ENCODE data around the gene RPS19BP1.
A peak's percentile ranks its signal among the peaks of the same experiment; 100 is the strongest.
"Not testable (repeated sequence)": the region's sequence is repeated elsewhere in the genome, so short reads cannot be mapped to it uniquely, and the experiment has no call there.

Gene RPS19BP1

DNA sequence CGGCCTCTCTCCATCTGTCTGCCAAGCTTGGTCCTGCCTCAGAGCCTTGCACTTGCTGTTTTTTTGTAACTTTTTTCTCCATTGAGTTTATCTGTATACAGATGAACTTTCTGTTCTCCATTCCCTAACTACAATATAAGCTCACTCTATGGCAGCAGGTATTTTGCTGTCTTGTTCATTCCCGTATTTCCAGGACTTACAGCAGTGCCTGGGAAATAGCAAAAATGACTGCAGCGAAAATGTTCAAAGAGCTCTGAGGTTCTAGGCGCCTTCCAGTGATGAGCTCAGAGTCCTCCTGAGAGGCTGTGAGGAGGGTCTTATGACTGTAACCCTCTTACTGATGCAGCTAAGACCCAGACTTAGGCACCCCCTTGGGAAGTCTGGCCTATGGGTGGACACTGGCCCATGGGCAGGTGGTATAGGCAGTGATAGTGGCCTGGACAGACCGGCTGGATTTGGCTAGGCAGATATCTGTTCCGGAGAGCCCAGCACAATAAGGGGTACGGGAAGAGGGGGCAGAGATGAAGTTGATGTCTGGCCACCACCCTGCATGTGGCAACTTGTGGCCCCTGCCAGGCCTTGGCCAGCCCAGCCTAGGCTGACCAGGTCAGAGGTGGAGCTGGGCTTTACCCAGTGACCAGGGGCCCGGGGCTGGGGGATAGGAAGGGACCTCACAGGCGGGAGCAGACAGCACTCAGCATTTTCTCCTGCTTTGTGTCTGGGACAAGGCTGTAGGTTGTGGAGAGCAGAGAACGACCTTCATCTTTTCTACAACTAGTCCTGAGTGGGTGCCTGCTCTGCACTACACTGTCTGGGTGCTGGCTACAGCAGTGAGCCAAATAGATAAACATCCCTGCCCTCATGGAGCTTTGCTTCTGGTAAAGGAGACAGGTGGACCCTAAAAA lies 7.5 kb downstream of the RPS19BP1 start:
- DNase-seq (ENCODE audit: low read depth): no peak

DNA sequence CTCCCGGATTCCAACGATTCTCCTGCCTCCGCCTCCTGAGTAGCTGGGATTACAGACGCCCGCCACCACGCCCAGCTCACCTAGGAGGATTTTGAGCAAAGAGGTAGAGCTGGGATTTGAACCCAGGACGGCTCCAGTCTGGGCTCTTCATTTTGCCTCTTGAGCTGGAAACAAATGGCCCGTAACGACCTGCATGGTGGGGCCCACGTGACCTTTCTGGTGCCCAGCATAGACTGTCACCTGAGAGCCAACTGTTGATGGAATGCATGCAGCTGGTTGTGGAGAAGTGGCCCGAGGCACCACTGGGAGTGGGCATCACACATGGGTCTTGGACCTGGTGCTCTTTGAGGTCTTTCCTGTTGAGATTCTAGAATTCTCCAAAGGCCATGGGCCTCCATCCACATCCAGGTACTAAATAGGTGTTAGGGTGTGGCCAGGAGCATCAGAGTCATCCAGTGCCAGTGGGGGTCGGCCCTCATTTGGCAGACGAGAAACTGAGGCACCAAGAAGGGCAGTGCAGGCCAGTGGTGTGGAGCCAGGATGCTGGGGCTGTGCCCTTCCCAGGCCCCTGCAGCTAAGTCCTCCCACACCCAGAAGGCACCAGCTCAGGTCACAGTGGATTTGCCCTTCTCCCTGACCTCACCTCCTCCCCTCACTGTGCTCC lies 8.3 kb downstream of the RPS19BP1 start:
- no peak overlapping the region for H3K4me3 ChIP-seq (ENCODE audit: low read length)
- TF ChIP-seq, protein P1, sequence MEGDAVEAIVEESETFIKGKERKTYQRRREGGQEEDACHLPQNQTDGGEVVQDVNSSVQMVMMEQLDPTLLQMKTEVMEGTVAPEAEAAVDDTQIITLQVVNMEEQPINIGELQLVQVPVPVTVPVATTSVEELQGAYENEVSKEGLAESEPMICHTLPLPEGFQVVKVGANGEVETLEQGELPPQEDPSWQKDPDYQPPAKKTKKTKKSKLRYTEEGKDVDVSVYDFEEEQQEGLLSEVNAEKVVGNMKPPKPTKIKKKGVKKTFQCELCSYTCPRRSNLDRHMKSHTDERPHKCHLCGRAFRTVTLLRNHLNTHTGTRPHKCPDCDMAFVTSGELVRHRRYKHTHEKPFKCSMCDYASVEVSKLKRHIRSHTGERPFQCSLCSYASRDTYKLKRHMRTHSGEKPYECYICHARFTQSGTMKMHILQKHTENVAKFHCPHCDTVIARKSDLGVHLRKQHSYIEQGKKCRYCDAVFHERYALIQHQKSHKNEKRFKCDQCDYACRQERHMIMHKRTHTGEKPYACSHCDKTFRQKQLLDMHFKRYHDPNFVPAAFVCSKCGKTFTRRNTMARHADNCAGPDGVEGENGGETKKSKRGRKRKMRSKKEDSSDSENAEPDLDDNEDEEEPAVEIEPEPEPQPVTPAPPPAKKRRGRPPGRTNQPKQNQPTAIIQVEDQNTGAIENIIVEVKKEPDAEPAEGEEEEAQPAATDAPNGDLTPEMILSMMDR (IDR thresholded peaks at IDR 0.05; ENCODE audit: insufficient read depth, low read depth, low read length, missing control alignments): no peak
- DNase-seq (ENCODE audit: low read depth): no peak

More for the DNA sequence above, 7.5 kb downstream of the RPS19BP1 start:
- H3K4me3 ChIP-seq (ENCODE audit: low read length): no peak overlapping the region
- TF ChIP-seq, protein P1 (IDR thresholded peaks at IDR 0.05; ENCODE audit: insufficient read depth, low read depth, low read length, missing control alignments): no peak

DNA sequence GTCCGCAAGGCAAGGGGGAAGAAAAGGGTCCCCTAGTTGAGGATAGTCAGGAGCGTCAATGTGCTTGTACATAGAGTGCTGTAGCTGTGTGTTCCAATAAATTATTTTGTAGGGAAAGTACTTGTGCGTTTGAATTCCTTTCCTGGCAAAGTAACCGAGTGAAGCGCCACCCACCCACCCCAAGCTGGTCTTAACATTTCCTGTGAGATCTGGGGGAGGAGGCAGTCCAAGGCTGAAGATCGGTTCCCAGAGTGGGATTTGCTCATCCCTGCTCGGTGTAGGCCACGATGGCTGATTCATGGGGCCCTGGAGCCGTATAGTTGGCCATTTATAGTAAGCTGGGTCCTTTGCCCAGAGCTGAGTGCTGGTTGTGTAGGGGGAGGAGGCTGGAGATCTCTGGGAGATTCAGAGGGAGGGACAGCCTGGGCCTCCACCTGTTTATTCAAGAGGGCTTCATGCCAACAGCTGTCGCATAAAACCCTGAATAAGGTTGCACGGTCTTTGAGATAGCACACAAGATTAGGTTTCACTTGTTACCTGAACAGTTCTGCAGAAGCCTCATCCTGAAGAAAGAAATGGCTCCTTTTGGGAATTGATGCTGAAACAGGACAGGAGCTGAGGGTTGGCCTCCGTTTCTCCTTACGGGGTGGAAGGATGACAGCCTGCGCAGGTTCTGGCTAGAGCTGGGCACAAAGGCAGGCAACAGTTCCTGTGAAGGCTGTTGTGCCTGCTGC lies 9.8 kb downstream of the RPS19BP1 start:
- peak; percentile 70 for DNase-seq (ENCODE audit: low read depth)
- H3K4me3 ChIP-seq (ENCODE audit: low read length): peak overlapping the region; percentile 80
- TF ChIP-seq, protein P1 (IDR thresholded peaks at IDR 0.05; ENCODE audit: insufficient read depth, low read depth, low read length, missing control alignments): no peak

DNA sequence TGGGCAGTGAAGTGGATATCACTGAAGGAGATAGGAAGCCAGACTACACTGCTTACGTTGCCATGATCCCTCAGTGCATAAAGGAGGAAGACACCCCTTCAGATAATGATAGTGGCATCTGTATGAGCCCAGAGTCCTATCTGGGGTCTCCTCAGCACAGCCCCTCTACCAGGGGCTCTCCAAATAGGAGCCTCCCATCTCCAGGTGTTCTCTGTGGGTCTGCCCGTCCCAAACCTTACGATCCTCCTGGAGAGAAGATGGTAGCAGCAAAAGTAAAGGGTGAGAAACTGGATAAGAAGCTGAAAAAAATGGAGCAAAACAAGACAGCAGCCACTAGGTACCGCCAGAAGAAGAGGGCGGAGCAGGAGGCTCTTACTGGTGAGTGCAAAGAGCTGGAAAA lies 10.5 kb downstream of the RPS19BP1 start:
- not testable (repeated sequence) for DNase-seq (ENCODE audit: low read depth)
- H3K4me3 ChIP-seq (ENCODE audit: low read length): peak overlapping the region; percentile 80

DNA sequence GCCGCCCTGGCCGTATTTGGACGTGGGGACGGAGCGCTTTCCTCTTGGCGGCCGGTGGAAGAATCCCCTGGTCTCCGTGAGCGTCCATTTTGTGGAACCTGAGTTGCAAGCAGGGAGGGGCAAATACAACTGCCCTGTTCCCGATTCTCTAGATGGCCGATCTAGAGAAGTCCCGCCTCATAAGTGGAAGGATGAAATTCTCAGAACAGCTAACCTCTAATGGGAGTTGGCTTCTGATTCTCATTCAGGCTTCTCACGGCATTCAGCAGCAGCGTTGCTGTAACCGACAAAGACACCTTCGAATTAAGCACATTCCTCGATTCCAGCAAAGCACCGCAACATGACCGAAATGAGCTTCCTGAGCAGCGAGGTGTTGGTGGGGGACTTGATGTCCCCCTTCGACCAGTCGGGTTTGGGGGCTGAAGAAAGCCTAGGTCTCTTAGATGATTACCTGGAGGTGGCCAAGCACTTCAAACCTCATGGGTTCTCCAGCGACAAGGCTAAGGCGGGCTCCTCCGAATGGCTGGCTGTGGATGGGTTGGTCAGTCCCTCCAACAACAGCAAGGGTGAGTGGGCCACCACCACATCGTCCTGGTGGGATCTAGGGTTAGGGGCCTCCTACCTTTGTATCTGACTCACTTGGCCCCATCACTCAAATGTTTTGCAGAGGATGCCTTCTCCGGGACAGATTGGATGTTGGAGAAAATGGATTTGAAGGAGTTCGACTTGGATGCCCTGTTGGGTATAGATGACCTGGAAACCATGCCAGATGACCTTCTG lies 11.3 kb downstream of the RPS19BP1 start:
- peak; percentile 69 for DNase-seq (ENCODE audit: low read depth)
- peak overlapping the region; percentile 80 for H3K4me3 ChIP-seq (ENCODE audit: low read length)

DNA sequence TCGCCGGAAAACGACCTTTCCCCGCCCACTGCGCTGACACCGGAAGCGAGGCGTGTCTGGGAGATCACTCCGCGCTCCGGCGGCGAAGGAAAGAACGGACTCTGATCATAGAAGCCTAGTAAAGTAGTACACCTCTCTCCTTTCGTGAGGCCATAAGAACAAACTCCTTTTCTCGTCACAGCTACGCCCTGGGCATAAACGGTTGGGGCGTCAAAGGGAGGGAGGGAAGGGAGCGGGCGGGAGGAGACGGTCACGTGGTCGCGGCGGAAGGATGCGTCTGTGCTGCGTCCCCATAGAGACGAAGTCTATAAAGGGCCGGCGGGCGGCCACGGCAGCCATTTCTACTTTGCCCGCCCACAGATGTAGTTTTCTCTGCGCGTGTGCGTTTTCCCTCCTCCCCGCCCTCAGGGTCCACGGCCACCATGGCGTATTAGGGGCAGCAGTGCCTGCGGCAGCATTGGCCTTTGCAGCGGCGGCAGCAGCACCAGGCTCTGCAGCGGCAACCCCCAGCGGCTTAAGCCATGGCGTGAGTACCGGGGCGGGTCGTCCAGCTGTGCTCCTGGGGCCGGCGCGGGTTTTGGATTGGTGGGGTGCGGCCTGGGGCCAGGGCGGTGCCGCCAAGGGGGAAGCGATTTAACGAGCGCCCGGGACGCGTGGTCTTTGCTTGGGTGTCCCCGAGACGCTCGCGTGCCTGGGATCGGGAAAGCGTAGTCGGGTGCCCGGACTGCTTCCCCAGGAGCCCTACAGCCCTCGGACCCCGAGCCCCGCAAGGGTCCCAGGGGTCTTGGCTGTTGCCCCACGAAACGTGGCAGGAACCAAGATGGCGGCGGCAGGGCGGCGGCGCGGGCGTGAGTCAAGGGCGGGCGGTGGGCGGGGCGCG lies 12.1 kb downstream of the RPS19BP1 start, which contains the start of gene ATF4:
TSS of gene ATF4 (plus strand) at position 337 of the 880 bp plus-strand sequence. CDS start 884 bp downstream, outside the sequence.
- TF ChIP-seq, protein P1 (IDR thresholded peaks at IDR 0.05; ENCODE audit: insufficient read depth, low read depth, low read length, missing control alignments): no peak
- peak within 1 kb of the TSS; percentile 80 for H3K4me3 ChIP-seq (ENCODE audit: low read length)
- DNase-seq (ENCODE audit: low read depth): no peak
